ENCODE results near the gene THPO. TPM values are rescaled to one million over a fixed set of nuclear protein-coding genes. Genes with fewer than 3 reads are reported as not detected.

THPO gene
- total and polyA plus RNA-seq, 9 of the 15 experiments (the other 6 are each of a cell fraction or from before 2014, with no cell fraction given): 0.11 to 1.1 (median 0.35) TPM; not detected in 1

DNA sequence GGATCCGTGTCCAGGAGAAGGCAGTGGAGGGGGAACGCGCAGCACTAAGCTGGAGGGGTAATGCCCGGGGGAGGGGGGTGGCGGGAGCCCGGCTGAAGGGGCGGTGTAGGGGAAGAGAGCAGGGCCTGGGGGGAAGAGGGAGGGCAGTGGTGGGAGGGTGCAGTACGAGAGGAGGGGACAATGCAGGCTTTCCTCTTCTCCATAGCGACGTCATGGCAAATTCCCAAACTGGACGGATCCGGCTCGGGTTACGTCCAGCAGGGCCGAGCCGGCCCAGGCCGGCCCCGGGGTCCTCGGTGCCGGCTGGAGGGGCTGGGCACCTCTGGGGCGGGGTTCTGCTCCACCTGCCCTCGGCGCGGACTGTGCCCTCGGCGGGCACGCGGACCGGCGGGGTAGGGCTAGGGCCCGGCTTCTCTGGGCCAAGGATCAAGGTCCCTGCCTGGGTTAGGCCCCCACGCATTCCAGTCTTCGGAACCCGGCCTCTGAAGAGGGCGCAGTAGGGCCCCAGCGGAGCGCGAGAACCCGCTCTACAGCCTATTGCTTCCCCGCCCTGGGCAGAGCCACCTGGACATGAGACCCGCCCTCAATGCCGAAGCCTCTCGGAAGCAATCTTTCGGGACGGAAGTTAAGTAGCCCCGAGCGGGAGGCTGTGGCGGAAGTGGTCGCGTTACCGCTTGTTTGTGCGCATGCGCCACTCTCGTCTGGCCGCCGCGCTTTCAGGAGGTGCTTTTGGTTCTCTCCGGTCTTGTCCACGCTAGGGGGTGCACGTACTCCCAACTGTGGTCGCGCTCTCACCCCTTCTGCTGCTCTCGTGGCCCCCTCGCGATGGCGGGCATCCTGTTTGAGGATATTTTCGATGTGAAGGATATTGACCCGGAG is 15.1 kb downstream of the THPO start (continued):
- TF ChIP-seq KAT8 (IDR thresholded peaks at IDR 0.05; ENCODE audit: low read depth) (no peak), RFX1 (IDR thresholded peaks at IDR 0.05) (no peak), HDAC6 (IDR thresholded peaks at IDR 0.05; ENCODE audit: low read depth, low read length) (no peak), ZNF717 (CRISPR knock-in tag; IDR thresholded peaks at IDR 0.05) (no peak), NEUROD1 (IDR thresholded peaks at IDR 0.05; ENCODE audit: borderline replicate concordance, low read depth, low read length, partially characterized antibody) (peak; percentile 20), POLR2A (conservative IDR thresholded peaks at IDR 0.05) (peak; percentile 93), HCFC1 (IDR thresholded peaks at IDR 0.05; ENCODE audit: low read depth, low read length) (peak; percentile 89), BHLHE40 (IDR thresholded peaks at IDR 0.05; ENCODE audit: low read length) (no peak), PML (IDR thresholded peaks at IDR 0.05; ENCODE audit: low read length) (peak; percentile 82), TSC22D4 (tag; IDR thresholded peaks at IDR 0.05) (no peak), MTA2 (IDR thresholded peaks at IDR 0.05; ENCODE audit: low read depth) (no peak), CBX5 (IDR thresholded peaks at IDR 0.05; ENCODE audit: borderline replicate concordance, low read depth) (no peak), RERE (CRISPR knock-in tag; IDR thresholded peaks at IDR 0.05; ENCODE audit: borderline replicate concordance) (no peak)
- TF ChIP-seq, protein P1, sequence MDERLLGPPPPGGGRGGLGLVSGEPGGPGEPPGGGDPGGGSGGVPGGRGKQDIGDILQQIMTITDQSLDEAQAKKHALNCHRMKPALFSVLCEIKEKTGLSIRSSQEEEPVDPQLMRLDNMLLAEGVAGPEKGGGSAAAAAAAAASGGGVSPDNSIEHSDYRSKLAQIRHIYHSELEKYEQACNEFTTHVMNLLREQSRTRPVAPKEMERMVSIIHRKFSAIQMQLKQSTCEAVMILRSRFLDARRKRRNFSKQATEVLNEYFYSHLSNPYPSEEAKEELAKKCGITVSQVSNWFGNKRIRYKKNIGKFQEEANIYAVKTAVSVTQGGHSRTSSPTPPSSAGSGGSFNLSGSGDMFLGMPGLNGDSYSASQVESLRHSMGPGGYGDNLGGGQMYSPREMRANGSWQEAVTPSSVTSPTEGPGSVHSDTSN (CRISPR knock-in tag; IDR thresholded peaks at IDR 0.05; ENCODE audit: low read depth): no peak
- TF ChIP-seq, protein P1 (tag; conservative IDR thresholded peaks at IDR 0.05; ENCODE audit: low read depth): no peak
- TF ChIP-seq, protein P2, sequence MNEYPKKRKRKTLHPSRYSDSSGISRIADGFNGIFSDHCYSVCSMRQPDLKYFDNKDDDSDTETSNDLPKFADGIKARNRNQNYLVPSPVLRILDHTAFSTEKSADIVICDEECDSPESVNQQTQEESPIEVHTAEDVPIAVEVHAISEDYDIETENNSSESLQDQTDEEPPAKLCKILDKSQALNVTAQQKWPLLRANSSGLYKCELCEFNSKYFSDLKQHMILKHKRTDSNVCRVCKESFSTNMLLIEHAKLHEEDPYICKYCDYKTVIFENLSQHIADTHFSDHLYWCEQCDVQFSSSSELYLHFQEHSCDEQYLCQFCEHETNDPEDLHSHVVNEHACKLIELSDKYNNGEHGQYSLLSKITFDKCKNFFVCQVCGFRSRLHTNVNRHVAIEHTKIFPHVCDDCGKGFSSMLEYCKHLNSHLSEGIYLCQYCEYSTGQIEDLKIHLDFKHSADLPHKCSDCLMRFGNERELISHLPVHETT (CRISPR knock-in tag; conservative IDR thresholded peaks at IDR 0.05 in 1 of 2, IDR thresholded peaks at IDR 0.05 in 1 of 2): peak in 1 of 2 experiments; percentile 43; a peak in 1 of 4 replicates
- TF ChIP-seq, protein P3, sequence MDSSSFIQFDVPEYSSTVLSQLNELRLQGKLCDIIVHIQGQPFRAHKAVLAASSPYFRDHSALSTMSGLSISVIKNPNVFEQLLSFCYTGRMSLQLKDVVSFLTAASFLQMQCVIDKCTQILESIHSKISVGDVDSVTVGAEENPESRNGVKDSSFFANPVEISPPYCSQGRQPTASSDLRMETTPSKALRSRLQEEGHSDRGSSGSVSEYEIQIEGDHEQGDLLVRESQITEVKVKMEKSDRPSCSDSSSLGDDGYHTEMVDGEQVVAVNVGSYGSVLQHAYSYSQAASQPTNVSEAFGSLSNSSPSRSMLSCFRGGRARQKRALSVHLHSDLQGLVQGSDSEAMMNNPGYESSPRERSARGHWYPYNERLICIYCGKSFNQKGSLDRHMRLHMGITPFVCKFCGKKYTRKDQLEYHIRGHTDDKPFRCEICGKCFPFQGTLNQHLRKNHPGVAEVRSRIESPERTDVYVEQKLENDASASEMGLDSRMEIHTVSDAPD (CRISPR knock-in tag; IDR thresholded peaks at IDR 0.05): no peak

Measured in K562 (cell line).